Dermis blood vessel endothelial cell (primary cell): ENCODE data around the gene IKZF1. TPM values are rescaled to one million over a fixed set of nuclear protein-coding genes. Genes with fewer than 3 reads are reported as not detected.
"Not testable (repeated sequence)": the region's sequence is repeated elsewhere in the genome, so short reads cannot be mapped to it uniquely, and the experiment has no call there.

ENCODE experiments used
- DNase-seq: peaks from one replicate; pipeline ENCODE4 v3.0.0; 2010
- total RNA-seq: library from RNA; depleted of rRNA; stranded (reverse); fragments of >200 nt; gene quantifications from 2 replicates; pipeline ENCODE4 v1.2.3, GENCODE V29; 2014

Gene IKZF1
- total RNA-seq, 1 donor from 2014 or later: 0.17 TPM

- DNase-seq: no peak
Observed at GRCh38 chr7:50335795-50336754, 31.6 kb downstream of the IKZF1 start.

GRCh38 chr7:50336894-50337703, 32.6 kb downstream of the IKZF1 start:
- no peak for DNase-seq

DNA sequence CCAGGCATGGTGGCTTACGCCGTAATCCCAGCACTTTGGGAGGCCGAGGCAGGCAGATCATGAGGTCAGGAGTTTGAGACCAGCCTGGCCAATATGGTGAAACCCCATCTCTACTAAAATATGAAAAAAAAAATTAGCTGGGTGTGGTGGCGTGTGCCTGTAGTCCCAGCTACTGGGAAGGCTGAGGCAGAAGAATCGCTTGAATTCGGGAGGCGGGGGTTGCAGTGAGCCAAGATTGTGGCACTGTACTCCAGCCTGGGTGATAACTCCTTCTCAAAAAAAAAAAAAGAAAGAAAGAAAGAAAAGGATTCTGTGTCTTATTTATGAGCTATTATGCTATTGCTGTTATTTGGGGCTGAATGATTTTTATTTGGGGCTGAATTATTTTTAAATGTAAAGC, 35.0 kb downstream of the IKZF1 start:
- DNase-seq: not testable (repeated sequence)

DNA sequence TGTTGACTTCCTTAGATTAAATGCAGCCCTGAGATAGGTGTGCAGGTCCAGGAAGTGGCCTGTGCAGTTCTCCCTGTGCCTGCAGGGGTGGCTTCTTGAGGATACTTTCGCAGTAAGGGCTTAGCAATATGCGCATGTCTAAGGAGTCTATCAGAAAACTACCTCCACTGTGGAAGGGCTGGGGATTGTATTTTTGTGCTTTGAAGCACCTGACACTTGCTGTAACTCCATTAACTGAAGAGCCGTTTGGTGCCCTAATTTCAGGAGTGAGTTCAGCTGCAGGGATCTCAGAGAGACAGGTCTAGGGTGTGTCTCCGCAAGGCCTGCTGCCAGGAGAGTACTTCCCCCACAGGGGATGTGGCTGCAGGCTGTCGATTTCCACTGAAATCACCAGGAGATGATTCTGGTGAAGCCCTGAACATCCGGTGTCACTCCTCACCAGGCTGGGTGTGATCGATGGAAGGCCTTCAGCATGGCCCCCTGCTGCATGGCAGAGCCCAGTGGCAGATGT, 35.5 kb downstream of the IKZF1 start:
- no peak for DNase-seq

DNA sequence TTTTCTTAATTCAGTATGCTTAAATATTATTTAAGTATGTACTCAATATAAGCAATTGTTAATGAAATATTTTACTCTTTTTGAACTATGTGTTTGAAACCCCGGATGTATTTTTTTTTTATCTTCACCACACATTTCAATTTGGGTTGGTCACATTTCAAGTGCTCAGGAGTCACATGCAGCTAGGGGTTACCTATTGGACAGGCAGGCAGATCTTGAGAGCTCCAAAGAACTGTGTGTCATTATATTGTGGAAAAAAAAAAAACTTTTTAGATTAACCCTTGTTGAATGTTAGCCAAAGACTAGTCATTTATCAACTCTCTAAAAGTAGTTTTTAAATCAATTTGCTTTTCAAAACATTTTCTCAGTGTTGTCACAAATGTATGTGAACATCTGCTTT, 37.2 kb downstream of the IKZF1 start:
- no peak for DNase-seq

DNA sequence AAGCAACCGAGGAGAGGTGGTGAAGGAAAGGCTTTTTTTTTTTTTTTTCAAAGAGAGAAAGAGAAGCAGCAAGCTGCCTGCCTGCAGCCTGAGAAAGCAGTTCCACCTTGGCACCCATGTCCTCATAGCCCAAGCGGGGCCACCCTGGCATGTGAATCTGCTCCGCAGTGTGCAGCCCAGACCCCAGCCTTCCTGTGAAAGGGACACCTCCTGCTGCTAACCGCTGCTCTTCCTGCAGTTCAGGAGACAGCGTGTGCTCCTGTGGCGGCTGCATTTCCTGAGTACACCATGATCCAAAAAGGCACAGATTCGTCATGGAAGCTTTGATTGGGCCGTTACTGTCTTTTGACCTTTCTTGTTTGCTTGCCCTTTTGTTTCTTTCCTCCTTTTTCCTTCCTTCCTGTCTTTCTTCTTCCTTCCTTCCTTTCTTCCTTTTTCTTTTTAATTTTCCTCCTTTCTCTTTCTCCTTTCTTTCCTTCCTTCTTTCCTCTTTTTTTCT, 38.1 kb downstream of the IKZF1 start:
- no peak for DNase-seq

DNA sequence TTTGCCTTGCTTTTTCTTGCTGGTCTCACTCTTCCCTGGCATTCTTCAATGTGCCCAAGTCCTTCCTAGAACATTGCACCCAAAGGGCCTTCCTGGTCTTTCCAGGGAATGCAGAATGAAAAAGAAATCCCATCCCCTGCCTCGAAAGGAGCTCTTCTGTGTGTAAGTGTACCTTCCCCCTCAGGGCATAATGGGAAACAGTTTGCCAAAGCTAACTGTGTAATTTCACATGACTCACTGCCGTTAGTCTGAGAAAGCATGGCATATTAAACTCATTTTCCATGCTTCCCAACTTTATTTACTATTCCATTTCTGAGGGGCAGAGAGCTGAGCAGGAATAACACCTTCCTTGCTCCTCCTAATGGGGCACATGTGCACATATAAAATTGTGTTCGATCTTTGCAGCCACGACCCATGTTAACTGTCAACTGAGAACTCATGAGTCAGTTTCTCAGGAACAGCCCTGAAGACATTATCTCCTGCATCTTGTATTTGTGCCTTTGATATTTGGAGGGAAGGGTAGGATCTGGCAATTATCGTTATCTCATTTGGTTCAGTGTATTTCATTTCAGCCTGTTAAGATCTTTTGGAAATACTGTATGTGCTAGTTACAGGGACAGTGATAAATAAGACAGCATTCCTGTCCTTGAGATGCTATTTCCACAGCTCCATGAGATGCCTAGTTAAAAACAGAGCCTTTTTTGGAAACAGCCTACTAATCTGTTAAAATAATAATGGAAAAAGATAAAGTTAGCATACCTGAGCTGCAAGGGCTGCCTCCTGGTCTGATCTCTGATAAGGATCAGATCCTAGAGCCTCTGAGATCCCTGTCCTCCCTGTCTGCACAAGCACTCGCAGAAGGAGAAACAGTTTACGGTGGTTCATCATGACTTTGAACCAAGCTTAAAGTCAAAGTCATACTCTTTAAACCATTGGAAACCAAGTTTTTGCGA, 42.3 kb downstream of the IKZF1 start:
- DNase-seq: no peak

DNA sequence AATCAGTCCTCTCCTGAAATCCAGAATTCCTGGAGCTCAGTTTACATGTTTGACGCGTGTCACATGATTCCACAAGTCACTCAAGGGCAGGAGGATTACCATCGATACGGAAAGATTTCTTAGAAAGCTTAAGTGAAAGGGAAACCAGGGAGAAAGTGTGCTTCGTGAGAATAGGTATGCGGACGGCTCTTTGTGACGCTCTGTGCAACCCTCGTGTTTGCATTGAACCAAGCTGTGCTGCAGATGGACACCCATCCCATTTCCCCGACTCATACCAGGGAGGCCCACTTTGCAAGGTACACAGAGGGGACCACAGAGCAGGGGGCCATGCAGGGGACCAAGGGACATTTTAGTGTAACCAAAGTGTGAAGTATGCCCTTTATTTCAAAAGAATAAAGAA, 43.2 kb downstream of the IKZF1 start:
- DNase-seq: no peak

- no peak for DNase-seq
Observed at GRCh38 chr7:50348469-50349162, 44.1 kb downstream of the IKZF1 start.

- no peak for DNase-seq
Observed at GRCh38 chr7:50349399-50349798, 44.9 kb downstream of the IKZF1 start.

GRCh38 chr7:50349963-50350944, 45.7 kb downstream of the IKZF1 start:
- DNase-seq: no peak

DNA sequence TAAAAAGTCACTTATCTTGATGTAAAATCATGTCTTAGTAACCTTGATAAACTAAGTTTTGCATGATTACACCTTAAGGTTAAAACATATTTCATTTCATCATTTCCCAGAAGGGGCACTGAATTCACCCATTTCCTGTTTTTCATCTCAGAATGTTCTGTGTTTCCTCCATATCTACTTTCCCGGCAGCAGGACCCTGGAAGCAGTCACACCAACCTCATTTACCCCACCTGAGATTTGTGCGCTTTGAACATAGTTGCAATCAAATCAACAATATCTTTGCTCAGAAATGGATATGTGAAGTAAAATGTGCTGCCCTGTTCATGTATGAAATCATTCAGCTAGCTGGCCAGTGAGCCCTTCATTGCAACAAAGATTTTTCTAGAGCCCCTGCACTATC, 46.8 kb downstream of the IKZF1 start:
- no peak for DNase-seq

- no peak for DNase-seq
Observed at GRCh38 chr7:50352282-50352681, 47.8 kb downstream of the IKZF1 start.

DNA sequence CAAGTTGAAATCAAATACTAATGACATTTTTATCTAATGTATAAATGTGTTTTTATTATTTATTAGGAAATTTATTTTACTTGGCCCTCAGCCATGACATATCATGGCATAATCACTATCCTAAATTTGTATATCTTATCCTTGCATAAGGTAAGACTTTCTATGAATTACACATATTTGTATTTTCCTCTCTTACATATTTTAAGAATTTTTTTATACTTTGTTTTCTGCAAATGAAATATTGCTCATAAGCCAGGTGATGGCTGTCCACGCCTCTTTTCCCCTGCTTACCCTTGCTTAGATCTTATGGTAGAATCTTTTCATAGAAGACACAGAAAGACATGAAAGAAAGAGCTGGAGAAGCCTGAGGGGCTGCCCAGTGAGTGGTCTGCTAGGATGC, 48.2 kb downstream of the IKZF1 start:
- DNase-seq: no peak

GRCh38 chr7:50353201-50353600, 48.7 kb downstream of the IKZF1 start:
- no peak for DNase-seq

GRCh38 chr7:50353894-50354595, 49.5 kb downstream of the IKZF1 start:
- no peak for DNase-seq

- no peak for DNase-seq
Observed at GRCh38 chr7:50355817-50356178, 51.3 kb downstream of the IKZF1 start.

DNA sequence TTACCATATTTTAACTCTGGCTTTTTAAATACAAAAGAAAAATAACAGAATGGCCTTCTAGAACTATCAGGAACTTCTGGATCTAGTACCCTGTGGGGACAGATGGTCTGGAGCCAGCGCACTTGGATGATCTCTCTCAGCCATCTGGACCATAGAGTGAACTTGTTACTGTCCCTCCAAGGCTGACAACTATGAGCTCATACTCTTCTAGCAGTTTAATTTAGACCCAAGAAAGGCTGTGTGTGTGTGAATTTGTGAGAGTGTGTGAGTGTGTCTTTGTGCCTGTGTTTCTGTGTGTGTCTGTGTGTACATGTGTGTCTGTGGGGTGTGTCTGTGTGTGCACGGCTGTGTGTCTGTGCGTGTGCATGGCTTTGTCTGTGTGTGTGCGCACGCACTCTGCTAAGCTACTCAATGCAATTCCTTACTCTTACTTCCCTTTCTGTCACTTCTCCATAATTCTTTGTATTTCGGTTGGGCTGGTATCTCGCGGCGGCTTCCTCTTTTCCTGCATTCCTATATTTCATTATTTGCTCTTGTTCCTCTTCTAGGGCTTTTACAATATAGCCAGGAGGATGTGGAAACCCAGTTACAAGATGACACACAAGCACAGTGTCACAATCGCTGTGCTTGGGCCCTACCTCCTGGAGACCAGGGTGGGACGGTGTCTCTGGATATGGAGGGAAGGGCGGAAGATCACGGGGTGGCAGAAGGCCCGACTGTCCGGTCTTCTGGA, 51.9 kb downstream of the IKZF1 start:
- DNase-seq: no peak

GRCh38 chr7:50356945-50357268, 52.4 kb downstream of the IKZF1 start:
- no peak for DNase-seq
